Endothelial cell (in vitro differentiated cells): Measurements from ENCODE around the gene RASAL3. TPM values are rescaled to one million over a fixed set of nuclear protein-coding genes. Genes with fewer than 3 reads are reported as not detected.

Experiments
- DNase-seq: peaks from one replicate; pipeline ENCODE4 v3.0.0; 2021; ENCODE audit warnings: low spot score
- H3K27ac Mint-ChIP-seq: one replicate; pipeline ENCODE4 v1.8.0; 2021; ENCODE audit warnings: mixed read lengths, inconsistent platforms; ENCODE audit not compliant: unreplicated experiment
- H3K27me3 Mint-ChIP-seq: one replicate; pipeline ENCODE4 v1.8.0; 2021; ENCODE audit warnings: mild to moderate bottlenecking, moderate library complexity, mixed read lengths, inconsistent platforms; ENCODE audit not compliant: unreplicated experiment
- H3K36me3 Mint-ChIP-seq: one replicate; pipeline ENCODE4 v1.8.0; 2021; ENCODE audit warnings: mild to moderate bottlenecking, low read depth, mixed read lengths, inconsistent platforms; ENCODE audit not compliant: unreplicated experiment
- H3K4me1 Mint-ChIP-seq: one replicate; pipeline ENCODE4 v1.8.0; 2021; ENCODE audit warnings: mild to moderate bottlenecking, mixed read lengths, inconsistent platforms; ENCODE audit not compliant: unreplicated experiment
- H3K4me3 Mint-ChIP-seq: one replicate; pipeline ENCODE4 v1.8.0; 2021; ENCODE audit warnings: mild to moderate bottlenecking, mixed read lengths, inconsistent platforms; ENCODE audit not compliant: unreplicated experiment
- H3K9me3 Mint-ChIP-seq: one replicate; pipeline ENCODE4 v1.8.0; 2021; ENCODE audit warnings: mixed read lengths, inconsistent platforms; ENCODE audit not compliant: unreplicated experiment
- total RNA-seq: library from RNA; stranded (reverse); fragmentation: NEBNext Ultra II Directional; extraction: Animal tissue kit (Norgen Biotek cat#: 25700); gene quantifications from one replicate; pipeline ENCODE4 v1.2.1, GENCODE V29; 2021; ENCODE audit not compliant: unreplicated experiment
- TF ChIP-seq, protein P1 (sequence below): fragments of 200-600 bp; sonication (generic); IDR thresholded peaks from one replicate; pipeline ENCODE4 v1.5.0; 2021; ENCODE audit warnings: antibody characterized with exemption; ENCODE audit not compliant: unreplicated experiment

Gene RASAL3
- total RNA-seq, 1 donor from 2014 or later, result 1.5 TPM

GRCh38 chr19:15437355-15438123 lies 26.8 kb downstream of the RASAL3 start:
- Mint-ChIP-seq H3K36me3 (no peaks in the 10 kb centered on the region), H3K27ac (no peak overlapping the region), H3K9me3 (no peaks in the 10 kb centered on the region), H3K4me3 (peak overlapping the region; percentile 25), H3K27me3 (peaks cover 9% of the 10 kb centered on the region), H3K4me1 (peaks cover 7% of the 10 kb centered on the region)
- TF ChIP-seq, protein P1, sequence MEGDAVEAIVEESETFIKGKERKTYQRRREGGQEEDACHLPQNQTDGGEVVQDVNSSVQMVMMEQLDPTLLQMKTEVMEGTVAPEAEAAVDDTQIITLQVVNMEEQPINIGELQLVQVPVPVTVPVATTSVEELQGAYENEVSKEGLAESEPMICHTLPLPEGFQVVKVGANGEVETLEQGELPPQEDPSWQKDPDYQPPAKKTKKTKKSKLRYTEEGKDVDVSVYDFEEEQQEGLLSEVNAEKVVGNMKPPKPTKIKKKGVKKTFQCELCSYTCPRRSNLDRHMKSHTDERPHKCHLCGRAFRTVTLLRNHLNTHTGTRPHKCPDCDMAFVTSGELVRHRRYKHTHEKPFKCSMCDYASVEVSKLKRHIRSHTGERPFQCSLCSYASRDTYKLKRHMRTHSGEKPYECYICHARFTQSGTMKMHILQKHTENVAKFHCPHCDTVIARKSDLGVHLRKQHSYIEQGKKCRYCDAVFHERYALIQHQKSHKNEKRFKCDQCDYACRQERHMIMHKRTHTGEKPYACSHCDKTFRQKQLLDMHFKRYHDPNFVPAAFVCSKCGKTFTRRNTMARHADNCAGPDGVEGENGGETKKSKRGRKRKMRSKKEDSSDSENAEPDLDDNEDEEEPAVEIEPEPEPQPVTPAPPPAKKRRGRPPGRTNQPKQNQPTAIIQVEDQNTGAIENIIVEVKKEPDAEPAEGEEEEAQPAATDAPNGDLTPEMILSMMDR, result no peak
- no peak for DNase-seq

DNA sequence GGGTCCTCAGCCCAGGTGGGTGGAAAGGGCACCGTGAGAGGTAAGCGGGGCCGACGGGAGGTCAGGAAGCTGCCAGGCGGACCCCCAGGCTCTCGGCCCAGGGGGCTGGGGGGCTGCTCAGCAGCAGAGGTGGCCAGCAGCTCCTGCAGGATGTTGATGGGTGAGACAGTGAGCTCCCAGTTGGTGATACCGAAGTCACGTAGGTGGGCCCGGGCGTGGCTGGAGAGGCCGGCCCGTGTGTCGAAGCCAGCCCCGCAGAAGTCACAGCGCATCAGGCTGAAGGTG lies 27.6 kb downstream of the RASAL3 start:
- Mint-ChIP-seq H3K27me3 (peaks cover 12% of the 10 kb centered on the region), H3K9me3 (no peaks in the 10 kb centered on the region), H3K27ac (no peak overlapping the region), H3K4me3 (no peak overlapping the region), H3K4me1 (peaks cover 9% of the 10 kb centered on the region), H3K36me3 (peaks cover 2% of the 10 kb centered on the region)
- no peak for DNase-seq
- TF ChIP-seq, protein P1, result no peak

DNA sequence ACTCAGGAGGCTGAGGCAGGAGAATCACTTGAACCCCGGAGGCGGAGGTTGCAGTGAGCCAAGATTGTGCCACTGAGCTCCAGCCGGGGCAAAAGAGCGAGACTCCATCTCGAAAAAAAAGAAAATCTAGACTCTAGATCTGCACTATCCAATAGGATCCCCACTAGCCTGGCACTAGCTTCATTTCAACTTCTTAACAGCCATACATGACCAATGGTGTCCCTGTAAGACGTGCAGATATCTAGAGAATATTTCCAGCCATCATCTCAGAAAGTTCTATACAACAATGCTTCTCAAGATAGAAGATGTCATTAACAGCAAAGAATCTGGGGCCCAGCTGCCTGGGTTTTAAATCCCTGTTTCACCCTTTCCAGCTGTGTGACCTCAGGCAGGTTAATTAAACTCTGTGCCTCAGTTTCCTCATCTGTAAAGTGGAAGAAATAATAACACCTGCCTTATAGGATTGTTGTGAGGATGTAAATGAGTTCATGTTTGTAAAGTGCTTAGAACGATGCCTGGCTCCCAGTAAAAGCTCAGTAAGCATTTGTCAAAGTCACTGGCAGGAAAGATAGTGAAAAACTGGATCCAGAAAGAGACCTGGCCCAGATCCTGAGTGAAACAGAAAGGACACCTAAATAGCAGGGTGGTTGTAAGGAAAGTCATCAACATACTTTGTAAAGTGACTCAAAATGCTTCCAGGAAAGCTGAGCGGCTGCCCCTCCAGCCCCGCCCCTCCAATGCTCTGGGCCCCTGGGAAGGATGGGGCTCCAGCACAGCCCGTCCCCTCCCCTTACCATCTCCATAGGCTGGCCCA lies 28.1 kb downstream of the RASAL3 start:
- no peaks in the 10 kb centered on the region for H3K9me3 Mint-ChIP-seq
- no peak for DNase-seq

GRCh38 chr19:15433519-15434069 lies 30.8 kb downstream of the RASAL3 start:
- Mint-ChIP-seq H3K36me3 (peaks cover 21% of the 10 kb centered on the region), H3K9me3 (no peaks in the 10 kb centered on the region), H3K27me3 (peaks cover 25% of the 10 kb centered on the region), H3K27ac (peak overlapping the region; percentile 96), H3K4me1 (peaks cover 26% of the 10 kb centered on the region), H3K4me3 (peak overlapping the region; percentile 99)
- no peak for DNase-seq
- TF ChIP-seq, protein P1, result no peak

More for the DNA sequence above, 28.1 kb downstream of the RASAL3 start:
- Mint-ChIP-seq H3K36me3 (peaks cover 8% of the 10 kb centered on the region), H3K27ac (no peak overlapping the region), H3K4me3 (no peak overlapping the region), H3K4me1 (peaks cover 15% of the 10 kb centered on the region), H3K27me3 (peaks cover 17% of the 10 kb centered on the region)
- TF ChIP-seq, protein P1, result no peak
